GM12878 (cell line): ENCODE data around the gene VTN. TPM values are rescaled to one million over a fixed set of nuclear protein-coding genes. Genes with fewer than 3 reads are reported as not detected.

Source experiments
- ATAC-seq: fragments of 200-7000 bp; cut with Tn5 transposase; 3 replicates; pipeline ENCODE4 v1.9.1; 2020; ENCODE audit warnings: mild to moderate bottlenecking, moderate library complexity
- BruUV-seq: library from RNA; stranded (reverse); fragments of 400-500 nt; replicated peaks from 2 replicates; lab custom pipeline; 2021; lab: Mats Ljungman, UMichigan
- CTCF ChIA-PET: fragments of 300-600 bp; sonication (Branson Sonifier 250); formaldehyde crosslinking; extraction: SDS; loops from one replicate; lab custom pipeline; 2021; ENCODE audit warnings: inconsistent platforms; lab: Yijun Ruan, JAX
- POLR2A ChIA-PET: fragments of 350-600 bp; formaldehyde crosslinking; extraction: SDS; loops from one replicate; lab custom pipeline; 2021; ENCODE audit warnings: inconsistent platforms; lab: Charles Lee
- RAD21 ChIA-PET: fragments of 300-600 bp; sonication (Branson Sonifier 250); formaldehyde crosslinking; loops from one replicate; lab custom pipeline; 2023; ENCODE audit warnings: antibody characterized with exemption; ENCODE audit not compliant: unreplicated experiment; lab: Charles Lee
- SMC1A ChIA-PET: fragments of 300-600 bp; sonication (Branson Sonifier 250); formaldehyde crosslinking; loops from one replicate; lab custom pipeline; 2023; ENCODE audit not compliant: unreplicated experiment, uncharacterized antibody; lab: Charles Lee
- DNase-seq: peaks from one replicate; pipeline ENCODE4 v3.0.0-alpha.2; 2011; ENCODE audit warnings: low read depth, low spot score
- FAIRE-seq: peaks from 3 replicates; lab custom pipeline; 2011; peaks lifted over from hg19 to GRCh38; lab: Jason Lieb, UNC
- H2AFZ ChIP-seq: 2 replicates; pipeline ENCODE4 v1.6.0; 2011; ENCODE audit warnings: low read depth, low read length, control low read depth; ENCODE audit not compliant: control insufficient read depth
- H3K27ac ChIP-seq: 2 replicates; pipeline ENCODE4 v1.5.1; 2011; ENCODE audit warnings: control low read depth; ENCODE audit not compliant: control insufficient read depth, insufficient read depth
- H3K27me3 ChIP-seq, 2 experiments: replicated peaks in 1 of 2; 2 replicates each; pipeline versions ENCODE4 v1.6.0 to v1.6.1; 2011; ENCODE audit warnings: low read length in 1 of 2; ENCODE audit not compliant: control insufficient read depth in 2 of 2, insufficient read depth in 2 of 2
- H3K36me3 ChIP-seq, 2 experiments: 2 replicates each; pipeline ENCODE4 v1.5.1; 2011; ENCODE audit warnings: low read length in 1 of 2; ENCODE audit not compliant: control insufficient read depth in 2 of 2, insufficient read depth in 2 of 2
- H3K4me1 ChIP-seq: 2 replicates; pipeline ENCODE4 v1.6.1; 2011; ENCODE audit warnings: mild to moderate bottlenecking, low read length, moderate library complexity, mixed read lengths; ENCODE audit not compliant: control insufficient read depth, insufficient read depth
- H3K4me2 ChIP-seq: 2 replicates; pipeline ENCODE4 v1.6.0; 2011; ENCODE audit warnings: control low read depth; ENCODE audit not compliant: control insufficient read depth, insufficient read depth
- H3K4me3 ChIP-seq: fragments of 200-600 bp; sonication (generic); 2 replicates; pipeline ENCODE4 v1.5.1; 2016
- H3K79me2 ChIP-seq: 2 replicates; pipeline ENCODE4 v1.6.0; 2011; ENCODE audit warnings: low read length; ENCODE audit not compliant: control insufficient read depth, insufficient read depth
- H3K9ac ChIP-seq: 2 replicates; pipeline ENCODE4 v1.8.0; 2011; ENCODE audit warnings: low read length, control low read depth, mixed read lengths; ENCODE audit not compliant: control insufficient read depth, insufficient read depth
- H3K9me3 ChIP-seq: replicated peaks from 3 replicates; pipeline ENCODE4 v1.5.1; 2011; ENCODE audit warnings: mild to moderate bottlenecking, low read length; ENCODE audit not compliant: control insufficient read depth, insufficient read depth
- H4K20me1 ChIP-seq: 2 replicates; pipeline ENCODE4 v1.6.0; 2011; ENCODE audit not compliant: control insufficient read depth, insufficient read depth
- HDAC2 ChIP-seq: fragments of 200-600 bp; sonication (generic); IDR thresholded peaks from 2 replicates; pipeline ENCODE4 v1.6.1; 2017
- IKZF1 ChIP-seq: fragments of 450-650 bp; conservative IDR thresholded peaks from 2 replicates; pipeline ENCODE4 v1.6.1; 2017; ENCODE audit warnings: antibody characterized with exemption, mild to moderate bottlenecking
- IRF5 ChIP-seq: fragments of 450-650 bp; IDR thresholded peaks from 2 replicates; pipeline ENCODE4 v1.6.1; 2017; ENCODE audit warnings: borderline replicate concordance
- PRDM15 ChIP-seq: fragments of 450-650 bp; formaldehyde crosslinking; IDR thresholded peaks from 2 replicates; pipeline ENCODE4 v1.4.0; 2020; ENCODE audit warnings: mild to moderate bottlenecking, moderate library complexity
- SKIL ChIP-seq: fragments of 450-650 bp; IDR thresholded peaks from 2 replicates; pipeline ENCODE4 v1.6.1; 2017; ENCODE audit warnings: mild to moderate bottlenecking, low read depth, inconsistent platforms; ENCODE audit not compliant: poor library complexity, severe bottlenecking
- SMAD1 ChIP-seq: fragments of 450-650 bp; IDR thresholded peaks from 2 replicates; pipeline ENCODE4 v1.6.1; 2018; ENCODE audit warnings: mild to moderate bottlenecking, low read depth; ENCODE audit not compliant: partially characterized antibody
- TARDBP ChIP-seq: IDR thresholded peaks from 2 replicates; pipeline ENCODE4 v1.6.1; 2016; ENCODE audit warnings: borderline replicate concordance
- ZNF207 ChIP-seq: fragments of 450-650 bp; IDR thresholded peaks from 2 replicates; pipeline ENCODE4 v1.6.1; 2014; ENCODE audit warnings: antibody characterized with exemption, mild to moderate bottlenecking, borderline replicate concordance
- ZNF274 ChIP-seq: IDR thresholded peaks from one replicate; pipeline ENCODE4 v1.8.0; 2011; ENCODE audit not compliant: insufficient read length, insufficient read depth
- ZZZ3 ChIP-seq: IDR thresholded peaks from 2 replicates; pipeline ENCODE4 v1.6.1; 2011; ENCODE audit warnings: low read depth; ENCODE audit not compliant: control insufficient read depth, insufficient read length
- WGBS: methylation state at CpG from one replicate; pipeline ENCODE4 v1.1.6; 2016; ENCODE audit warnings: low lambda C conversion rate; ENCODE audit not compliant: insufficient replicate concordance, insufficient coverage; ENCODE audit errors: missing lambda C conversion rate; 5-methylcytosine and 5-hydroxymethylcytosine counted together
- in situ Hi-C: fragments of 300-500 bp; cut with MboI; formaldehyde crosslinking; loops from 9 replicates; pipeline ENCODE4 v1.14.3; 2018; ENCODE audit warnings: mixed read lengths
- intact Hi-C: fragments of 100-400 bp; cut with micrococcal nuclease; formaldehyde crosslinking; loops from one replicate; pipeline ENCODE4 v1.14.2; 2022; ENCODE audit not compliant: unreplicated experiment
- polyA plus RNA-seq, 11 experiments: library from polyadenylated mRNA; depleted of rRNA in 4 of 11; unstranded in 6 of 11; stranded (reverse) in 5 of 11; fragments of >200 nt; fragmentation: Nextera tagmentation in 4 of 11; fragmentation: Illumina TruSeq in 1 of 11; extraction: Ambion mirVana in 4 of 11; extraction: Trizol in 1 of 11; gene quantifications; 1 replicate in 1 of 11; 2 replicates in 10 of 11; pipeline versions ENCODE4 v1.2.1 to v1.2.3, GENCODE V29; 2011 to 2016; ENCODE audit warnings: inconsistent platforms in 2 of 11, missing spikeins in 2 of 11, low read depth in 1 of 11
- total RNA-seq, 4 experiments: library from RNA; depleted of rRNA in 3 of 4; stranded (reverse); fragments of >200 nt in 3 of 4; fragmentation: Illumina TruSeq in 1 of 4; extraction: Trizol in 1 of 4; gene quantifications; 2 replicates each; pipeline versions ENCODE4 v1.2.1 to v1.2.3, GENCODE V29; 2013 to 2021
- TF ChIP-seq, protein P1 (sequence below): IDR thresholded peaks from 2 replicates; pipeline ENCODE4 v1.6.1; 2012; ENCODE audit warnings: mild to moderate bottlenecking, low read depth, low read length

VTN gene
- total and polyA plus RNA-seq, 10 of the 15 experiments (the other 5 are each of a cell fraction or from before 2014, with no cell fraction given), result 0.04 to 1.3 (median 0.13) TPM; not detected in 5

GRCh38 chr17:28406473-28406814, 36.3 kb upstream of the VTN start:
- ChIA-PET SMC1A (interaction anchor here (1.2 kb wide), 1 partner anchor 26 kb away, joined by 3 read pairs; no protein-coding TSS in a partner anchor), CTCF (interaction anchor here (1.4 to 4.0 kb wide), 2 partner anchors 9 to 135 kb away, joined by 3 to 19 read pairs; no protein-coding TSS in a partner anchor)
- in situ Hi-C loops, result no loop called here
- Histone ChIP-seq H3K79me2 (no peaks in the 10 kb centered on the region), H3K27me3 (no peaks in the 10 kb centered on the region), H3K4me2 (peak overlapping the region; percentile 80), H3K27ac (no peak overlapping the region), H2AFZ (peak overlapping the region; percentile 87)
- FAIRE-seq (peak; percentile 18), ATAC-seq (no peak)
- intact Hi-C loops, result no loop called here
- TF ChIP-seq, protein P1, sequence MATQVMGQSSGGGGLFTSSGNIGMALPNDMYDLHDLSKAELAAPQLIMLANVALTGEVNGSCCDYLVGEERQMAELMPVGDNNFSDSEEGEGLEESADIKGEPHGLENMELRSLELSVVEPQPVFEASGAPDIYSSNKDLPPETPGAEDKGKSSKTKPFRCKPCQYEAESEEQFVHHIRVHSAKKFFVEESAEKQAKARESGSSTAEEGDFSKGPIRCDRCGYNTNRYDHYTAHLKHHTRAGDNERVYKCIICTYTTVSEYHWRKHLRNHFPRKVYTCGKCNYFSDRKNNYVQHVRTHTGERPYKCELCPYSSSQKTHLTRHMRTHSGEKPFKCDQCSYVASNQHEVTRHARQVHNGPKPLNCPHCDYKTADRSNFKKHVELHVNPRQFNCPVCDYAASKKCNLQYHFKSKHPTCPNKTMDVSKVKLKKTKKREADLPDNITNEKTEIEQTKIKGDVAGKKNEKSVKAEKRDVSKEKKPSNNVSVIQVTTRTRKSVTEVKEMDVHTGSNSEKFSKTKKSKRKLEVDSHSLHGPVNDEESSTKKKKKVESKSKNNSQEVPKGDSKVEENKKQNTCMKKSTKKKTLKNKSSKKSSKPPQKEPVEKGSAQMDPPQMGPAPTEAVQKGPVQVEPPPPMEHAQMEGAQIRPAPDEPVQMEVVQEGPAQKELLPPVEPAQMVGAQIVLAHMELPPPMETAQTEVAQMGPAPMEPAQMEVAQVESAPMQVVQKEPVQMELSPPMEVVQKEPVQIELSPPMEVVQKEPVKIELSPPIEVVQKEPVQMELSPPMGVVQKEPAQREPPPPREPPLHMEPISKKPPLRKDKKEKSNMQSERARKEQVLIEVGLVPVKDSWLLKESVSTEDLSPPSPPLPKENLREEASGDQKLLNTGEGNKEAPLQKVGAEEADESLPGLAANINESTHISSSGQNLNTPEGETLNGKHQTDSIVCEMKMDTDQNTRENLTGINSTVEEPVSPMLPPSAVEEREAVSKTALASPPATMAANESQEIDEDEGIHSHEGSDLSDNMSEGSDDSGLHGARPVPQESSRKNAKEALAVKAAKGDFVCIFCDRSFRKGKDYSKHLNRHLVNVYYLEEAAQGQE, result no peak
- TF ChIP-seq ZNF207 (no peak), HDAC2 (no peak), SKIL (no peak), ZNF274 (no peak), IRF5 (no peak), SMAD1 (no peak), TARDBP (no peak), IKZF1 (no peak), ZZZ3 (no peak), PRDM15 (CRISPR knock-in tag) (no peak)
- TF ChIP-seq, all 136 proteins: peak for 0
- BruUV-seq, result no TSS peak
- no peak for DNase-seq
- WGBS, result 32% methylated on average over 9 of the region's 9 CpGs
- RAD21 ChIA-PET, result no interaction called here
- peaks cover 3% of the 10 kb centered on the region for H3K4me1 ChIP-seq
- H3K9me3 ChIP-seq, result no peaks in the 10 kb centered on the region
- H3K4me3 ChIP-seq, result peak overlapping the region; percentile 75
- peak overlapping the region; percentile 72; the same call in 1 of the 2 replicates for H3K9ac ChIP-seq
- H4K20me1 ChIP-seq, result no peaks in the 10 kb centered on the region
- POLR2A ChIA-PET, result no interaction called here
- no peaks in the 10 kb centered on the region for H3K36me3 ChIP-seq
